CD4-positive, alpha-beta T cell treated with Interleukin-6 for 4 hours (primary cell): Measurements from ENCODE around the gene SLC17A7.

Experiments
- DNase-seq: peaks from one replicate; pipeline ENCODE4 v3.0.0-alpha.2; 2020; ENCODE audit warnings: mixed read lengths

Gene SLC17A7

DNA sequence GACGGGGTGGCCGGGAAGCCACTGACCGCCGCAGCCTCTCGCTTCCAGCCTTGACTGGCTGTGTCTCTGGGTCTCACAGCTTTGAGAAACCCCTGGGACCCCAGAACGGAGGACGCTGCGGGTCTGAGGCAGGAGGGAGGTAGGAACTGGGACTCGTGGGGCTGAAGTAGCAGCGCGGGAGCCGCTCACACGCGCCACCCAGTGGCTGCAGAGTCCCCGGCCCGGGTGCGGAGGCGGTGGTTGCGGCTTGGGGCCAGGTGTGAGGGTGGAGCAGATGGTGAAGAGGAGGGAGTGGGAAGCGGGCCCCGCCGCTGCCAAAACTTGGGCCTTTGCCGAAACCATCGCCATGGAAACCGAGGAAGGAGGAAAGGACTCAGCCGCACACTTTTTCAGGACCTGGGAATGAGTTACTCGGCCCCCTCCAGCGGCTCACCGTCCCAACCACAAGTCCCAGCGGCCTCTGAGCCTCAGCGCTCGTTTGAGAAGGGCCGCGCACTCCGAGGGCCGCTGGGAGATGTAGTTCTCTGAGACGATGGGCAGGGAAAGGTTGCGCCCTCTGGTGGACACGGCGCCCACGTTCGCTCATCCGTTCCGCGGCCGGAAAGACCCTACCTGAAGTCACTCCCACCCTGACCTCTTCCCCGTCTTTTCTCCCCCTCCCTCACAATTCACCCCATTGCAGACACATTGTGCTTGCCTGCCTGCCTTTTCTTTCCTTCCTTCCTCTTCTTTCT lies 2.2 kb upstream of the SLC17A7 start:
- DNase-seq, result peak; percentile 95

- DNase-seq, result peak; percentile 70
These were observed 1.5 kb upstream of the SLC17A7 start for GRCh38 chr19:49442771-49443365.

DNA sequence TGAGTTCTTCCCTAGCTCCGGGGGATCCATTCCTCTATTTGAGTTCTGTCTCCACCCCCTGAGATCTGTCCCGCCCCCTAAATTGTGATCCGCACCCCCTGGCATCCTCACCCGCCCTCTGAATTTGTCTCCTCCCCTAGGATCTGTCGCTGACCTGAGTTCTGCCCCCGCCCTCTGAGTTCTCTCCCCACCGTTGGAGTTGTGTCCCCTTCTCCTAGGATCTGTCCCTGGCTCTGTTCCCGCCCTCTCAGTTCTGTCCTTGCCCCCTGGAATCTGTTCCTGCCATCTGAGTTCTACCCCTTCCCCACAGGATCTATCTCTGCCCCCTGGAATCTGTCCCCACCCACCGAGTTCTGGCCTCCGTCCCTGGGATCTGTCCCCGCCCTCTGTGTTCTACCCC lies 1.0 kb upstream of the SLC17A7 start:
- peak; percentile 25 for DNase-seq

DNA sequence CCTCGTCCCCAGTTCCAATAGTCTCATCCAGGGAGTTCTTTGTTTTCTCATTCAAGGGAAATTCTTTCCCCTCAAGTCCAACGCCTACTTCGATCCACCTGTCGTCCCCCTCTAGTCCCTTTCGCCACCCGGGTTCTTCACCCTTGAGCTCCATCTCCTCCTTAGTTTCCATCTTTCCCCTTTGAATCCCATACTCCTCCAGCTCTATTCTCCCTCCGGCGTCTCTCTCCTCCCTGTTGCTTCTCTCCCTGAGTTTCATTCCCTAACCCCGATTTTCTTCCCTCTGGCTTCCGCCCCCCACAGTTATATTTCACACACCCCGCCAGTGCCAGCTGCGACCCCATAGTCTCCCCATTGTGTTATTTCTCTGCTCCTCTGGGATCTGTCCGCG lies 628 bp upstream of the SLC17A7 start:
- DNase-seq, result no peak

DNA sequence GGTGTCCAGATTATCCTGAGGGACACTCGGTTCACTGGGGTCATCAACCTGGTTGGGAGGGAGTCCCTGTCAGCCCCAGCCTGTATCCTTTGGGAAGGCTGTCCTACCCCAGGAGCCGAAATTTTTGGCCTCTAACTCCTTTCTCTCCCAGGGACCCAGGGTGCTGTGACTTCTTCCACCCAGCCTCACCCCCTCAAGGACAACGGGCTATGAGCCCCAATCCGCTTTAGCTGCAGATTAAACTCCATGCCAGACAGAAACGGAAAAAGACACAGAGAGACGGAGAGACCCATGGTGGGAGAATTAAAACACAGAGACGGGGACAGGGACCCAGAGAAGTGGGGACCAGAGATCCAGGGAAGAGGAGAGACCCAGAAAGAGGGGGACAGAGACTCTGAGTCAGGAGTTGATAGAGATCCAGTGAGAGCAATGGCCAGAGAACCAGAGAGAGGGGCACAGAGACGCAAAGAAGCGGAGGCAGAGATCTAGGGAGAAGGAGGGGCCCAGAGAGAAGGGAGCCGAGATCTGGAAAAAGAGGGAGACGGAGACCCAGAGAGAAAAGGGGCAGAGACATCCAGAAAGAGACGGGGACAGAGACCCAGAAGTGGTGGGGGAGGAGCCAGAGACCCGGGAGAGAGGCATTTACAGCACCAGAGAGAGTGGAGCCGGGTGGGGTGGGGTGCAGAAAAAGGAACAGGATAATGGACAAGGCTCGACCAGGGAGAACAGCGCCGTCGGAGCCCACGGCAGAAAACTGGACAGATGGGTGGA lies 703 bp downstream of the SLC17A7 start:
- DNase-seq, result no peak

GRCh38 chr19:49439836-49440235 lies 1.5 kb downstream of the SLC17A7 start:
- no peak for DNase-seq

GRCh38 chr19:49438261-49438660 lies 3.1 kb downstream of the SLC17A7 start:
- no peak for DNase-seq

- DNase-seq, result no peak
These were observed 4.1 kb downstream of the SLC17A7 start for GRCh38 chr19:49437231-49437630.

DNA sequence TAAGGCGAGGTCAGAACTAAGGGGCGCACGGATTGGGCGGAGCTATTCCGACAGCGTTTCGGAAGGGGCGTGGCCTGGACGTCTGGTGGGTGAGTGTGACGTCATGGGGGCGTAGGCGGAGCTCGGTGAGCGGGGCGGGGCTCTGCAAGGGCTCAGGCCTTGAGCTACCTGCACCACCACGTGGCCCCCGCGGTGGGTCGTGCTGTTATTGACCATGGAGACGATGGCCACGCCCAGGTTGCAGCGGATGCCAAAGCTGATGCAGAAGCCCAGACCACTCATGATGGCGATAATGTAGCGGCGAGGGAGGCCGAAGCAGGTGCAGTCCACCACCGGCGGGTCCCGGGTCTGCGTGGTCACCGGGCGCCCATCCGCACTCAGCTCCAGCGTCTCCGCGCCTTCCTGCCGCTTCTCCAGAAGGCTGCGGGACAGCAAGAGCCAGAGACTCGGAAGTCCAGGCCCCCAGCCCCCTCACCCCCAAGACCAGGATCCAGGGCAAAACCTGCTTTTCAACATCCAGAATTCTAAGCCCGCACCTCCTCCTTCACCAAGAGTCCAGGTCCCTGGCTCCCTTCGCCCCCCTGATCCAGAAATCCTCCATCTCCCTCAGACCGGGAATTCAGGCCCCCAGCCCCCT lies 4.8 kb downstream of the SLC17A7 start:
- peak; percentile 53 for DNase-seq

DNA sequence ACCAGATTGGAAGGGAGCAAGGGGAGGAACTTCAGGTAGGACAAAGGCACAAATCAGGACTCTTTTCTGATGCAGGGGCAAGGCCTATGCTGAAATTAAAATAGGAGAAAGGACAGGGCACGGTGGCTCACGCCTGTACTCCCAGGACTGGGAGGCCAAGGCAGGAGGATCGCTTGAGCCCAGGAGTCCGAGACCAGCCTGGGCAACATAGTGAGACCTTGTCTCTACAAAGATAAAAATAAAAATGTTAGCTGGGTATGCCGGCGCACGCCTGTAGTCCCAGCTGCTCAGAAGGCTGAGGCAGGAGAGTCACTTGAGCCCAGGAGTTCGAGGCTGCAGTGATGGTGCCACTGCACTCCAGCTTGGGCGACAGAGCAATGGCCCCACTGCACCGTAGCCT lies 5.7 kb downstream of the SLC17A7 start:
- DNase-seq, result no peak

- no peak for DNase-seq
These were observed 6.3 kb downstream of the SLC17A7 start for GRCh38 chr19:49434907-49435583.

- no peak for DNase-seq
These were observed 8.0 kb downstream of the SLC17A7 start for GRCh38 chr19:49433240-49433901.

- peak; percentile 45 for DNase-seq
These were observed 8.9 kb downstream of the SLC17A7 start for GRCh38 chr19:49432141-49433073.

- DNase-seq, result peak; percentile 29
These were observed 10.0 kb downstream of the SLC17A7 start for GRCh38 chr19:49431330-49431749.

- DNase-seq, result peak; percentile 36
These were observed 10.5 kb downstream of the SLC17A7 start for GRCh38 chr19:49430678-49431329.

DNA sequence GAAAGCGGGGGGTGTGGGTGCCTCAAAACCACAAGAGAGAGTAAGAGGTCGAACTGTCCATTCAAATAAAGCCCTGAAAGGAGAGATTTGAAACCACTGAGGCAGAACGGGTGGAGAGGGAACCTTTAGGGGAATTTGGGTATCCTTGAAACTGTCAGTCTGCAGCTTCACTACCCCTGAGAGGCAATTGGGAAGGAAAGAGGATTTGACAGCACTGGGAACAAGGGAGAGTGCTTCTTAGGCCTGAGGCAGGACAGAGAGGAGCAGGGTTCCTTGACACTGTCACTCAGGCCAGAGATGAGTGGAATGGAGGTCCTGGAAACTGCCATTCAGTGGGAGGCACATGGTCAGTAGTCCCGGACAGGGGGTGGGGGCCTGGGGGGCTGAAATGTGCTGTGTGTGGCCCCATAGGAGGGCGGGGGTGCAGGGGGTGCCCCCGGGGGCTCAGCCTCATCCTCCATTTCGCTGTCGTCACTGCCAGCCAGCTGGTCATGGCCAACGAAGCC lies 11.1 kb downstream of the SLC17A7 start:
- DNase-seq, result no peak

DNA sequence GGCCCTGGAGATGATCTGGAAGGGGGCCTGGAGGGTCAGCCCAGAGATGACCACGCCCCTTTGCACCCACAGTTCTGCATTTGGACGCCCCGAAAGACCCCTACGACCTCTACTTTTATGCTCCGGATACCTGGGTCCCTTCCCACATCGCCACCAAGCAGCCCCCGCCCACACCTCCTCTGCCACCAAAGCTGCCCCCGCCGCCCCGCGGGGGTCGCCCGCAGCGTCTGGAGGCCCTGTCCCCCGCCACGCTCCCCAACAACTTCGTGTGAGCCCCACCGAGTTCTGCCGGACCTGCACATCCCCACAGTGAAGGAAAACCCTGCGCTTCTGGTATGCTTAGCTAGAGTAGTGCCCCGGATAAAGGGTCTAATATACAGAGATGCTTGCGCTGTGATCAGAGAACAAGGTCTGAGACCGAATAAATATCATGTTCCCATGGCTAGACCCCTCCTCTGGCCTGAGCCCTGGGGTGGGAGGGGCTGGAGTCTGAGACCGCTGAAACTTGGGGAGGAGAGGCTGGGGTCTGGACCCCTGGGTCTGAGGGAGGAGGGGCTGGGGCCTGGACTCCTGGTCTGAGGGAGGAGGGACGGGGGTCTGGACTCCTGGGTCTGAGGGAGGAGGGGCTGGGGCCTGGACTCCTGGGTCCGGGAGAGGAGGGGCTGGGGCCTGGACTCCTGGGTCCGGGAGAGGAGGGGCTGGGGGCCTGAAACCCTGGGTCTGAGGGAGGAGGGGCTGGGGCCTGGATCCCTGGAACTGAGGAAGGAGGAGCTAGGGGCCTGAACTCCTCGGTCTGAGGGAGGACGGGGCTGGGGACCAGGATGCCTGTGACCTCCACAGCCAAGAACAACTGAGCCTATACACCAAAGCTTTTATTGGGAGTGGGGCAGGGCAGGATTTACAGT lies 12.5 kb downstream of the SLC17A7 start:
- DNase-seq, result no peak

DNA sequence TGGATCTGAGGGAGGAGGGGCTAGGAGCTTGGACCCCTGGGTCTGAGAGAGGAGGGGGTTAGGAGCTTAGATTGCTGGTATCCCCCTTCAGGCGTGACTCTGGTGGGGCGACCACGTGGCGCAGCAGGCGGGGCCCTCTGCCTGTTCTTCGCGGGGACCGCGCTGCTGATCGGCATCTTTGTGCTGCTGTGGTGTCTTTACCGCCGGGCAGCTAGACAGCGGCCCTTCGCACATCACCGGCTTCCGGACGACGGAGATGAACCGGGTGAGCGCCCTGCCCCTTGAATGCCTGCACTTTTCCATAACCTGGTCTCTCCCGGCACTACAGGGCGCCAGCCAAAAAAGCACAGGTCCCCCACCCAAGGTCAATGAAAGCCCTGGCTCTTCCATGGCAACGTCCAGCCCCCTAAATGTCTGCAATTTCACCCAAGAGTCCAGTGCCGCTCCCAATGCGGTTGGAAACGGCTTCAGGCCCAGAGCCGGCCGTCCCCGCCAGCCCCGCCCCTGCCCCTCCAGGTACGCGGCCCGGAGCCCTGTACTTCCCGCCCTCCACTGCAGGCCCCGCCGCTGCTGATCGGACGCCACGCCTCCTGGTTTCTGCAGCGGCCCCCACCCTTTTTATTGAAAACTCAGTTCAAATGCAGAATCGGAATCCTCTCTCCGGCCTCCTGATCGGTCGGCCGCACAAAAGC lies 13.3 kb downstream of the SLC17A7 start:
- DNase-seq, result peak; percentile 51

DNA sequence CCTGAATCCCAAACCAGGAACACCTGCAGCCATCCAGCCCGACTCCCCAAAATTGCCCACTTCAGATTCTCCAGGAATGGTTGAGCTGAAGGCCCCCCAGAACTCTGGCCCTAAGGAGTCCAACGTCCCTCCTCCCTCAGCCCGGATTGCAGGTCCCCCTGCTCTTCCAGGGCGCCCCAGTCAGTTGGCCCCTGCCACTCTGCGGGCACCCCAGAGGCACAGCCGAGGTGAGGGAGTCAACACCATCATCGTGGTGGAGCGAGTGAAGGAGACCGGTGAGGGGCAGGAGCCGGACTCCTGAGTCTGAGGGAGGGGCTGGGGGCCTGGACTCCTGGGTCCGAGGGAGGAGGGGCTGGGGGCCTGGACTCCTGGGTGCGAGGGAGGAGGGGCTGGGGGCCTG lies 14.0 kb downstream of the SLC17A7 start:
- no peak for DNase-seq
